DND-41 (cell line): ENCODE measurements around the gene GSC2.

Source experiments
- ATAC-seq: fragments of 200-7000 bp; cut with Tn5 transposase; 3 replicates; pipeline ENCODE4 v1.9.1; 2021; ENCODE audit warnings: low read depth; ENCODE audit not compliant: insufficient read depth
- DNase-seq: peaks from one replicate; pipeline ENCODE4 v3.0.0-alpha.2; 2020
- H2AFZ ChIP-seq: 2 replicates; pipeline ENCODE4 v1.6.0; 2012; ENCODE audit warnings: low read depth, low read length
- H3K27ac ChIP-seq: 2 replicates; pipeline ENCODE4 v1.5.1; 2012; ENCODE audit warnings: low read length, inconsistent platforms
- H3K27me3 ChIP-seq: fragments of 200-600 bp; sonication (generic); 2 replicates; pipeline ENCODE4 v1.6.0; 2012; ENCODE audit warnings: low read length, mild to moderate bottlenecking, inconsistent platforms; ENCODE audit not compliant: insufficient read depth, poor library complexity
- H3K36me3 ChIP-seq: 2 replicates; pipeline ENCODE4 v1.5.1; 2012; ENCODE audit warnings: low read length, inconsistent platforms; ENCODE audit not compliant: insufficient read depth
- H3K4me1 ChIP-seq: 2 replicates; pipeline ENCODE4 v1.5.1; 2012; ENCODE audit warnings: mild to moderate bottlenecking, low read length; ENCODE audit not compliant: insufficient read depth
- H3K4me2 ChIP-seq: 2 replicates; pipeline ENCODE4 v1.6.0; 2012; ENCODE audit warnings: mild to moderate bottlenecking, moderate library complexity, low read length, inconsistent platforms; ENCODE audit not compliant: insufficient read depth
- H3K4me3 ChIP-seq, 2 experiments: fragments of 200-600 bp in 1 of 2; shearing (Covaris generic) in 1 of 2; 2 replicates each; pipeline ENCODE4 v1.5.1; 2012 to 2016; ENCODE audit warnings: inconsistent platforms in 2 of 2, low read length in 2 of 2, mild to moderate bottlenecking in 2 of 2, low read depth in 1 of 2, moderate library complexity in 1 of 2
- H3K79me2 ChIP-seq: 2 replicates; pipeline ENCODE4 v1.6.0; 2012; ENCODE audit warnings: low read length, inconsistent platforms; ENCODE audit not compliant: insufficient read depth
- H3K9ac ChIP-seq: 2 replicates; pipeline ENCODE4 v1.6.0; 2012; ENCODE audit warnings: low read depth, mild to moderate bottlenecking, inconsistent platforms, low read length, moderate library complexity
- H3K9me3 ChIP-seq: 2 replicates; pipeline ENCODE4 v1.5.1; 2012; ENCODE audit warnings: low read length, moderate library complexity, mild to moderate bottlenecking, inconsistent platforms; ENCODE audit not compliant: insufficient read depth, severe bottlenecking
- H4K20me1 ChIP-seq: 2 replicates; pipeline ENCODE4 v1.6.0; 2012; ENCODE audit warnings: low read length; ENCODE audit not compliant: insufficient read depth
- CTCF ChIP-seq: IDR thresholded peaks from 2 replicates; pipeline ENCODE4 v1.5.1; 2012; ENCODE audit warnings: borderline replicate concordance, low read length, moderate library complexity, mild to moderate bottlenecking; ENCODE audit not compliant: poor library complexity, severe bottlenecking; ENCODE audit errors: extremely low read depth
- EZH2 ChIP-seq: IDR thresholded peaks from 3 replicates; pipeline ENCODE4 v1.6.1; 2012; ENCODE audit warnings: borderline replicate concordance, low read depth, mild to moderate bottlenecking, moderate library complexity, low read length, inconsistent platforms; ENCODE audit not compliant: severe bottlenecking

Gene GSC2

GRCh38 chr22:19128009-19128401, 22.1 kb downstream of the GSC2 start:
- Histone ChIP-seq H3K27ac (no peak overlapping the region), H3K36me3 (peaks cover 24% of the 10 kb centered on the region), H3K27me3 (no peaks in the 10 kb centered on the region), H3K4me2 (no peak overlapping the region), H3K4me1 (peaks cover 4% of the 10 kb centered on the region), H3K9me3 (no peaks in the 10 kb centered on the region), H3K4me3 (no peak overlapping the region), H3K9ac (no peak overlapping the region), H3K79me2 (no peaks in the 10 kb centered on the region), H4K20me1 (peaks cover 17% of the 10 kb centered on the region; the same call in 1 of the 2 replicates), H2AFZ (no peak overlapping the region)
- TF ChIP-seq CTCF (no peak), EZH2 (no peak)
- DNase-seq (no peak), ATAC-seq (no peak)

- Histone ChIP-seq H3K9me3 (no peaks in the 10 kb centered on the region), H3K79me2 (no peaks in the 10 kb centered on the region), H3K27me3 (no peaks in the 10 kb centered on the region), H3K4me3 (no peak overlapping the region), H3K27ac (no peak overlapping the region), H2AFZ (no peak overlapping the region), H3K36me3 (peaks cover 18% of the 10 kb centered on the region), H4K20me1 (peaks cover 11% of the 10 kb centered on the region; the same call in 1 of the 2 replicates), H3K4me2 (no peak overlapping the region), H3K4me1 (peaks cover 8% of the 10 kb centered on the region), H3K9ac (no peak overlapping the region)
- ATAC-seq (no peak), DNase-seq (no peak)
- no peak for TF ChIP-seq EZH2
- TF ChIP-seq CTCF = no peak
Observed at GRCh38 chr22:19127329-19128008, 22.6 kb downstream of the GSC2 start.

- DNase-seq (no peak), ATAC-seq (no peak)
- TF ChIP-seq EZH2 = no peak
- TF ChIP-seq CTCF = no peak
- Histone ChIP-seq H3K9me3 (no peaks in the 10 kb centered on the region), H3K36me3 (peaks cover 11% of the 10 kb centered on the region), H3K4me2 (no peak overlapping the region), H3K4me3 (no peak overlapping the region), H3K79me2 (peaks cover 6% of the 10 kb centered on the region), H3K27me3 (no peaks in the 10 kb centered on the region), H3K27ac (no peak overlapping the region), H3K4me1 (peaks cover 9% of the 10 kb centered on the region), H3K9ac (no peak overlapping the region), H2AFZ (no peak overlapping the region), H4K20me1 (peaks cover 8% of the 10 kb centered on the region; the same call in 1 of the 2 replicates)
Observed at GRCh38 chr22:19126309-19127273, 23.5 kb downstream of the GSC2 start.
